Astrocyte (in vitro differentiated cells and primary cell): ENCODE data around the gene CNTN5. TPM values are rescaled to one million over a fixed set of nuclear protein-coding genes. Genes with fewer than 3 reads are reported as not detected.

Experiments
- DNase-seq: peaks from one replicate; pipeline ENCODE4 v3.0.0-alpha.2; 2010; ENCODE audit warnings: low read depth
- FAIRE-seq: peaks from 2 replicates; lab custom pipeline; 2011; peaks lifted over from hg19 to GRCh38; lab: Jason Lieb, UNC
- H2AFZ ChIP-seq: 2 replicates; pipeline ENCODE4 v1.6.0; 2012; ENCODE audit warnings: low read depth, low read length, inconsistent platforms
- H3K27ac ChIP-seq: 2 replicates; pipeline ENCODE4 v1.5.1; 2011; ENCODE audit warnings: low read depth, low read length, inconsistent platforms
- H3K27me3 ChIP-seq: 2 replicates; pipeline ENCODE4 v1.6.0; 2011; ENCODE audit warnings: low read length, inconsistent platforms; ENCODE audit not compliant: insufficient read depth
- H3K36me3 ChIP-seq: 2 replicates; pipeline ENCODE4 v1.5.1; 2011; ENCODE audit warnings: low read length, inconsistent platforms; ENCODE audit not compliant: insufficient read depth
- H3K4me1 ChIP-seq: 2 replicates; pipeline ENCODE4 v1.5.1; 2011; ENCODE audit warnings: low read length, inconsistent platforms; ENCODE audit not compliant: insufficient read depth
- H3K4me2 ChIP-seq: 2 replicates; pipeline ENCODE4 v1.6.0; 2012; ENCODE audit warnings: low read length, inconsistent platforms
- H3K4me3 ChIP-seq: 2 replicates; pipeline ENCODE4 v1.5.1; 2011; ENCODE audit warnings: low read depth, mild to moderate bottlenecking, low read length, inconsistent platforms; ENCODE audit not compliant: insufficient read depth
- H3K79me2 ChIP-seq: 2 replicates; pipeline ENCODE4 v1.6.0; 2012; ENCODE audit warnings: mild to moderate bottlenecking, low read length, inconsistent platforms; ENCODE audit not compliant: insufficient read depth
- H3K9ac ChIP-seq: 2 replicates; pipeline ENCODE4 v1.6.0; 2012; ENCODE audit warnings: mild to moderate bottlenecking, low read length, inconsistent platforms
- H3K9me3 ChIP-seq: 2 replicates; pipeline ENCODE4 v1.5.1; 2012; ENCODE audit warnings: low read depth, mild to moderate bottlenecking, low read length, inconsistent platforms; ENCODE audit not compliant: insufficient read depth
- H4K20me1 ChIP-seq: 2 replicates; pipeline ENCODE4 v1.6.0; 2012; ENCODE audit warnings: low read length, inconsistent platforms; ENCODE audit not compliant: insufficient read depth
- H3K27ac Mint-ChIP-seq: one replicate; pipeline ENCODE4 v1.8.0; 2021; ENCODE audit warnings: mild to moderate bottlenecking, mixed read lengths; ENCODE audit not compliant: unreplicated experiment
- H3K27me3 Mint-ChIP-seq: one replicate; pipeline ENCODE4 v1.8.0; 2021; ENCODE audit warnings: low read depth, mixed read lengths; ENCODE audit not compliant: unreplicated experiment
- H3K36me3 Mint-ChIP-seq: one replicate; pipeline ENCODE4 v1.8.0; 2021; ENCODE audit warnings: low read depth, mixed read lengths; ENCODE audit not compliant: unreplicated experiment
- H3K4me1 Mint-ChIP-seq: one replicate; pipeline ENCODE4 v1.8.0; 2021; ENCODE audit warnings: low read depth, mixed read lengths; ENCODE audit not compliant: unreplicated experiment
- H3K4me3 Mint-ChIP-seq: one replicate; pipeline ENCODE4 v1.8.0; 2021; ENCODE audit warnings: mild to moderate bottlenecking, moderate library complexity, mixed read lengths; ENCODE audit not compliant: unreplicated experiment
- H3K9me3 Mint-ChIP-seq: one replicate; pipeline ENCODE4 v1.8.0; 2021; ENCODE audit warnings: mild to moderate bottlenecking, mixed read lengths; ENCODE audit not compliant: unreplicated experiment
- EZH2 ChIP-seq: IDR thresholded peaks from 2 replicates; pipeline ENCODE4 v1.6.1; 2012; ENCODE audit warnings: mild to moderate bottlenecking, low read length, inconsistent platforms; ENCODE audit not compliant: insufficient read depth
- total RNA-seq: library from RNA; stranded (reverse); gene quantifications from 2 replicates; pipeline ENCODE4 v1.2.1, GENCODE V29; 2021
- TF ChIP-seq, protein P1 (sequence below): IDR thresholded peaks from 2 replicates; pipeline ENCODE4 v1.5.1; 2011; ENCODE audit warnings: low read depth, mild to moderate bottlenecking, inconsistent platforms, low read length, moderate library complexity; ENCODE audit not compliant: insufficient read depth

Gene CNTN5
- total RNA-seq, 1 donor from 2014 or later, result 1.1 TPM

DNA sequence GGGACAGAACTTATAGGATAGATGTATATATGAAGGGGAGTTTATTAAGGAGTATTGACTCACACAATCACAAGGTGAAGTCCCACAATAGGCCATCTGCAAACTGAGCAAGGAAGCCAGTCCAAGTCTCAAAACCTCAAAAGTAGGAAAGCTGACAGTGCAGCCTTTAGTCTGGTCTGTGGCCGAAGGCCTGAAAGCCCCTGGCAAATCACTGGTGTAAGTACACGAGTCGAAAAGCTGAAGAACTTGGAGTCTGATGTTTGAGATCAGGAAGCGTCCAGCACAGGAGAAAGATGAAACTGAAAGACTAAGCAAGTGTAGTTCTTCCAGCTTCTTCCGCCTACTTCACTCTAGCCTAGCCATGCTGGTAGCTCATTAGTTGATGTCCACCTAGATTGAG is 866.7 kb downstream of the CNTN5 start:
- Histone ChIP-seq H4K20me1 (no peaks in the 10 kb centered on the region), H3K9ac (no peak overlapping the region), H3K4me2 (no peak overlapping the region), H3K27ac (no peak overlapping the region), H3K9me3 (no peaks in the 10 kb centered on the region), H3K4me1 (no peaks in the 10 kb centered on the region), H3K4me3 (no peak overlapping the region), H2AFZ (no peak overlapping the region), H3K36me3 (no peaks in the 10 kb centered on the region), H3K79me2 (no peaks in the 10 kb centered on the region), H3K27me3 (no peaks in the 10 kb centered on the region)
- TF ChIP-seq, protein P1, sequence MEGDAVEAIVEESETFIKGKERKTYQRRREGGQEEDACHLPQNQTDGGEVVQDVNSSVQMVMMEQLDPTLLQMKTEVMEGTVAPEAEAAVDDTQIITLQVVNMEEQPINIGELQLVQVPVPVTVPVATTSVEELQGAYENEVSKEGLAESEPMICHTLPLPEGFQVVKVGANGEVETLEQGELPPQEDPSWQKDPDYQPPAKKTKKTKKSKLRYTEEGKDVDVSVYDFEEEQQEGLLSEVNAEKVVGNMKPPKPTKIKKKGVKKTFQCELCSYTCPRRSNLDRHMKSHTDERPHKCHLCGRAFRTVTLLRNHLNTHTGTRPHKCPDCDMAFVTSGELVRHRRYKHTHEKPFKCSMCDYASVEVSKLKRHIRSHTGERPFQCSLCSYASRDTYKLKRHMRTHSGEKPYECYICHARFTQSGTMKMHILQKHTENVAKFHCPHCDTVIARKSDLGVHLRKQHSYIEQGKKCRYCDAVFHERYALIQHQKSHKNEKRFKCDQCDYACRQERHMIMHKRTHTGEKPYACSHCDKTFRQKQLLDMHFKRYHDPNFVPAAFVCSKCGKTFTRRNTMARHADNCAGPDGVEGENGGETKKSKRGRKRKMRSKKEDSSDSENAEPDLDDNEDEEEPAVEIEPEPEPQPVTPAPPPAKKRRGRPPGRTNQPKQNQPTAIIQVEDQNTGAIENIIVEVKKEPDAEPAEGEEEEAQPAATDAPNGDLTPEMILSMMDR, result no peak
- TF ChIP-seq EZH2, result no peak
- H3K27ac Mint-ChIP-seq, result no peak overlapping the region
- FAIRE-seq, result no peak
- no peak overlapping the region for H3K4me3 Mint-ChIP-seq
- peaks cover 2% of the 10 kb centered on the region for H3K9me3 Mint-ChIP-seq
- H3K36me3 Mint-ChIP-seq, result no peaks in the 10 kb centered on the region
- H3K4me1 Mint-ChIP-seq, result no peaks in the 10 kb centered on the region
- DNase-seq, result no peak
- no peaks in the 10 kb centered on the region for H3K27me3 Mint-ChIP-seq

DNA sequence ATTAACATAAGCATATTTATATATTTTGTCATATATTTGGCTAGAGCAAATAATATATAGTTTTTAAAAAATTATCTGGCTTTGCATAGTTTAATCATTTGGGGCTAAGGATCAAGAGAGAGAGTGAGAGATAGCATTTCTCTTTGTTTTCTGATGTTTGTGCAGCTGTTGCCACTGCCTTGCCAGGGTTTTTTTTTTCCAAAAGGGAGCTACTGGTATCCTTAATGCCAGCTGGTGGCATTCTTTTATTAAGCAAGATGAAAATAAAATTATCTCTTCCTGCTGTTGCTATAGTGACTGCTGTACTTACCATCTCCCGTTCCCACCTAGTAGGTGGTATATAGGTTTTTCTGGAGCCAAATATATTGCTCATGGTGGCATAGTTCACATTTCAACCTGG is 873.1 kb downstream of the CNTN5 start:
- Histone ChIP-seq H3K79me2 (no peaks in the 10 kb centered on the region), H3K27me3 (no peaks in the 10 kb centered on the region), H3K27ac (no peak overlapping the region), H4K20me1 (no peaks in the 10 kb centered on the region), H3K4me3 (no peak overlapping the region), H3K9me3 (peaks cover 3% of the 10 kb centered on the region), H3K4me2 (no peak overlapping the region), H3K36me3 (no peaks in the 10 kb centered on the region), H2AFZ (no peak overlapping the region), H3K9ac (no peak overlapping the region), H3K4me1 (no peaks in the 10 kb centered on the region)
- H3K27me3 Mint-ChIP-seq, result no peaks in the 10 kb centered on the region
- H3K4me3 Mint-ChIP-seq, result no peak overlapping the region
- no peak for DNase-seq
- H3K27ac Mint-ChIP-seq, result no peak overlapping the region
- peaks cover 8% of the 10 kb centered on the region for H3K9me3 Mint-ChIP-seq
- FAIRE-seq, result no peak
- no peak for TF ChIP-seq EZH2
- TF ChIP-seq, protein P1, result no peak
- peaks cover 4% of the 10 kb centered on the region for H3K36me3 Mint-ChIP-seq
- H3K4me1 Mint-ChIP-seq, result no peaks in the 10 kb centered on the region

DNA sequence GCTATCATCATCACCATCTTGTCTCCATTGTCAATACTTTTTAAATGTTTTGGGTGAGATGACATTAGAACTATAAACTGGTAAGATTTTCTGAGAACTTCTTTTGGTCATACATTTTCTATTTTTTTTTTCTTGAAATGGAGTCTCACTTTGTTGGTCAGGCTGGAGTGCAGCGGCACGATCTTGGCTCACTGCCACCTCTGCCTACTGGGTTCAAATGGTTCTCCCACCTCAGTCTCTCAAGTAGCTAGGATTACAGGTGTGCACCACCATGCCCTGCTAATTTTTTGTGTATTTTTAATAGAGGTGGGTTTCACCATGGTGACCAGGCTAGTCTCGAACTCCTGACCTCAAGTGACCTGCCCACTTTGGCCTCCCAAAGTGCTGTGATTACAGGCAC is 880.4 kb downstream of the CNTN5 start:
- Histone ChIP-seq H3K4me1 (no peaks in the 10 kb centered on the region), H3K4me2 (no peak overlapping the region), H3K27ac (no peak overlapping the region), H3K27me3 (no peaks in the 10 kb centered on the region), H3K36me3 (no peaks in the 10 kb centered on the region), H2AFZ (no peak overlapping the region), H4K20me1 (no peaks in the 10 kb centered on the region), H3K4me3 (no peak overlapping the region), H3K9me3 (peaks cover 2% of the 10 kb centered on the region), H3K79me2 (no peaks in the 10 kb centered on the region), H3K9ac (no peak overlapping the region)
- peaks cover 10% of the 10 kb centered on the region for H3K9me3 Mint-ChIP-seq
- peaks cover 4% of the 10 kb centered on the region for H3K36me3 Mint-ChIP-seq
- DNase-seq (no peak), FAIRE-seq (no peak)
- no peaks in the 10 kb centered on the region for H3K27me3 Mint-ChIP-seq
- H3K27ac Mint-ChIP-seq, result no peak overlapping the region
- no peaks in the 10 kb centered on the region for H3K4me1 Mint-ChIP-seq
- TF ChIP-seq EZH2, result no peak
- TF ChIP-seq, protein P1, result no peak
- H3K4me3 Mint-ChIP-seq, result no peak overlapping the region
